ENCODE results near the gene ASB3.

GRCh38 chr2:53636109-53636508 is 150.6 kb downstream of the ASB3 start:
- TF ChIP-seq CTCF (conservative IDR thresholded peaks at IDR 0.05; ENCODE audit: low read length) = no peak
- TF ChIP-seq EZH2phosphoT487 (IDR thresholded peaks at IDR 0.05; ENCODE audit: borderline replicate concordance) = no peak
